ENCODE measurements around the gene DUSP9. TPM values are rescaled to one million over a fixed set of nuclear protein-coding genes. Genes with fewer than 3 reads are reported as not detected.

Gene DUSP9
- total RNA-seq, 1 experiment from 2014 or later, result 2.4 TPM

- no CpG with 5 or more reads among the region's 11 CpGs for WGBS (ENCODE audit: extremely low coverage, insufficient read length, low lambda C conversion rate)
- Histone ChIP-seq H3T11ph (ENCODE audit: low read length) (no peak overlapping the region), H3K4me2 (ENCODE audit: insufficient read depth, insufficient read length, low read length) (no peak overlapping the region), H3K56ac (ENCODE audit: insufficient read length, low read depth, low read length) (no peak overlapping the region), H4K91ac (ENCODE audit: insufficient read length, low read depth, low read length) (no peak overlapping the region), H2AFZ (ENCODE audit: low read length) (no peak overlapping the region), H2AK5ac (ENCODE audit: insufficient read length, low read length) (no peak overlapping the region), H3K4me1 (ENCODE audit: insufficient read depth, low read length) (no peaks in the 10 kb centered on the region), H2BK20ac (ENCODE audit: low read depth, low read length, poor library complexity, severe bottlenecking) (no peak overlapping the region), H3K9me3 (ENCODE audit: control insufficient read depth, low read depth, low read length) (peaks cover 15% of the 10 kb centered on the region), H3K27ac (ENCODE audit: insufficient read length, low read depth, low read length) (no peak overlapping the region), H3K27me3 (ENCODE audit: insufficient read depth, low read length) (no peaks in the 10 kb centered on the region), H2BK15ac (ENCODE audit: low read depth, low read length) (no peak overlapping the region), H3K79me2 (ENCODE audit: insufficient read depth, low read length) (no peaks in the 10 kb centered on the region), H3K18ac (ENCODE audit: insufficient read length, low read depth, low read length) (no peak overlapping the region), H3K23ac (ENCODE audit: insufficient read length, low read depth, low read length) (no peak overlapping the region), H4K20me1 (ENCODE audit: control insufficient read depth, insufficient read depth, insufficient read length) (no peaks in the 10 kb centered on the region), H2BK12ac (ENCODE audit: insufficient read length, low read depth, low read length) (no peak overlapping the region), H4K8ac (replicated peaks; ENCODE audit: insufficient read length, low read depth, low read length) (no peak overlapping the region), H3K9ac (ENCODE audit: extremely low read depth, insufficient read length, low read length) (no peak overlapping the region), H3K23me2 (ENCODE audit: insufficient read length, low read depth, low read length, poor library complexity, severe bottlenecking) (no peaks in the 10 kb centered on the region), H2BK120ac (ENCODE audit: low read depth, low read length, poor library complexity, severe bottlenecking) (no peak overlapping the region), H4K5ac (ENCODE audit: insufficient read length, low read depth, low read length) (no peak overlapping the region), H2BK5ac (ENCODE audit: insufficient read length, low read length) (no peak overlapping the region), H3K79me1 (ENCODE audit: insufficient read depth, low read depth, low read length, poor library complexity, severe bottlenecking) (no peaks in the 10 kb centered on the region), H3K14ac (ENCODE audit: insufficient read depth, low read length) (no peak overlapping the region), H3K4ac (ENCODE audit: low read depth, low read length) (no peak overlapping the region)
- Mint-ChIP-seq H3K27ac (no peak overlapping the region), H3K4me3 (peak overlapping the region; percentile 53 to 61), H3K9me3 (peaks cover 67 to 77% of the 10 kb centered on the region in 2 experiments), H3K36me3 (ENCODE audit: insufficient read depth in 1 of 3, low read depth in 3 of 3) (peaks cover 0 to 12% (median 10%) of the 10 kb centered on the region in 3 experiments; a peak in 6 of 7 replicates), H3K4me1 (peaks cover 4 to 9% of the 10 kb centered on the region in 2 experiments), H3K27me3 (ENCODE audit: low read depth) (peaks cover 46% of the 10 kb centered on the region)
- no peak for TF ChIP-seq CTCF (conservative IDR thresholded peaks at IDR 0.05)
- no peak for DNase-seq
These were observed 20.4 kb downstream of the DUSP9 start for GRCh38 chrX:153667281-153667955.
